Endothelial cell (in vitro differentiated cells): ENCODE measurements around the gene RGS3. TPM values are rescaled to one million over a fixed set of nuclear protein-coding genes. Genes with fewer than 3 reads are reported as not detected.

Source experiments
- DNase-seq: peaks from one replicate; pipeline ENCODE4 v3.0.0; 2021; ENCODE audit warnings: low spot score
- H3K27ac Mint-ChIP-seq: one replicate; pipeline ENCODE4 v1.8.0; 2021; ENCODE audit warnings: mixed read lengths, inconsistent platforms; ENCODE audit not compliant: unreplicated experiment
- H3K27me3 Mint-ChIP-seq: one replicate; pipeline ENCODE4 v1.8.0; 2021; ENCODE audit warnings: mild to moderate bottlenecking, moderate library complexity, mixed read lengths, inconsistent platforms; ENCODE audit not compliant: unreplicated experiment
- H3K36me3 Mint-ChIP-seq: one replicate; pipeline ENCODE4 v1.8.0; 2021; ENCODE audit warnings: mild to moderate bottlenecking, low read depth, mixed read lengths, inconsistent platforms; ENCODE audit not compliant: unreplicated experiment
- H3K4me1 Mint-ChIP-seq: one replicate; pipeline ENCODE4 v1.8.0; 2021; ENCODE audit warnings: mild to moderate bottlenecking, mixed read lengths, inconsistent platforms; ENCODE audit not compliant: unreplicated experiment
- H3K4me3 Mint-ChIP-seq: one replicate; pipeline ENCODE4 v1.8.0; 2021; ENCODE audit warnings: mild to moderate bottlenecking, mixed read lengths, inconsistent platforms; ENCODE audit not compliant: unreplicated experiment
- H3K9me3 Mint-ChIP-seq: one replicate; pipeline ENCODE4 v1.8.0; 2021; ENCODE audit warnings: mixed read lengths, inconsistent platforms; ENCODE audit not compliant: unreplicated experiment
- CTCF ChIP-seq: fragments of 200-600 bp; sonication (generic); IDR thresholded peaks from one replicate; pipeline ENCODE4 v1.5.0; 2021; ENCODE audit warnings: antibody characterized with exemption; ENCODE audit not compliant: unreplicated experiment
- total RNA-seq: library from RNA; stranded (reverse); fragmentation: NEBNext Ultra II Directional; extraction: Animal tissue kit (Norgen Biotek cat#: 25700); gene quantifications from one replicate; pipeline ENCODE4 v1.2.1, GENCODE V29; 2021; ENCODE audit not compliant: unreplicated experiment

Gene RGS3
- total RNA-seq, 1 donor from 2014 or later, result 474 TPM

- DNase-seq, result no peak
- Mint-ChIP-seq H3K27ac (no peak overlapping the region), H3K4me3 (no peak overlapping the region), H3K9me3 (no peaks in the 10 kb centered on the region), H3K36me3 (peaks cover 48% of the 10 kb centered on the region), H3K4me1 (peaks cover 50% of the 10 kb centered on the region), H3K27me3 (peaks cover 14% of the 10 kb centered on the region)
- no peak for TF ChIP-seq CTCF
Measured at GRCh38 chr9:113570106-113570505, 106.6 kb downstream of the RGS3 start.

GRCh38 chr9:113570749-113571711 is 107.5 kb downstream of the RGS3 start:
- Mint-ChIP-seq H3K36me3 (peaks cover 46% of the 10 kb centered on the region), H3K27ac (no peak overlapping the region)
- TF ChIP-seq CTCF, result no peak

GRCh38 chr9:113572076-113572861 is 108.7 kb downstream of the RGS3 start:
- no peak for TF ChIP-seq CTCF
- H3K4me3 Mint-ChIP-seq, result peak overlapping the region; percentile 68

More at GRCh38 chr9:113570749-113571711, 107.5 kb downstream of the RGS3 start:
- DNase-seq, result no peak
- Mint-ChIP-seq H3K9me3 (no peaks in the 10 kb centered on the region), H3K4me1 (peaks cover 51% of the 10 kb centered on the region), H3K4me3 (no peak overlapping the region), H3K27me3 (peaks cover 14% of the 10 kb centered on the region)

GRCh38 chr9:113573046-113573958 is 109.8 kb downstream of the RGS3 start:
- Mint-ChIP-seq H3K4me1 (peaks cover 61% of the 10 kb centered on the region), H3K36me3 (peaks cover 52% of the 10 kb centered on the region), H3K27ac (no peak overlapping the region), H3K4me3 (no peak overlapping the region), H3K27me3 (peaks cover 17% of the 10 kb centered on the region), H3K9me3 (no peaks in the 10 kb centered on the region)
- TF ChIP-seq CTCF, result no peak
- no peak for DNase-seq

More at GRCh38 chr9:113572076-113572861, 108.7 kb downstream of the RGS3 start:
- H3K27ac Mint-ChIP-seq, result peak overlapping the region; percentile 91
- peaks cover 14% of the 10 kb centered on the region for H3K27me3 Mint-ChIP-seq
- H3K9me3 Mint-ChIP-seq, result no peaks in the 10 kb centered on the region
- peaks cover 49% of the 10 kb centered on the region for H3K36me3 Mint-ChIP-seq
- no peak for DNase-seq
- H3K4me1 Mint-ChIP-seq, result peaks cover 54% of the 10 kb centered on the region
